Calu3 (cell line): ENCODE measurements around the gene BCAN. TPM values are rescaled to one million over a fixed set of nuclear protein-coding genes. Genes with fewer than 3 reads are reported as not detected.

Source experiments
- BruUV-seq: library from RNA; stranded (reverse); fragments of 400-500 nt; replicated peaks from 2 replicates; lab custom pipeline; 2021; lab: Mats Ljungman, UMichigan
- CTCF ChIA-PET: fragments of 300-600 bp; sonication (Branson Sonifier 250); formaldehyde crosslinking; loops from one replicate; lab custom pipeline; 2022; ENCODE audit warnings: antibody characterized with exemption; lab: Charles Lee
- DNase-seq: peaks from one replicate; pipeline ENCODE4 v3.0.0; 2022
- H3K27ac Mint-ChIP-seq: one replicate; pipeline ENCODE4 v1.8.0; 2022; ENCODE audit warnings: mixed read lengths; ENCODE audit not compliant: unreplicated experiment
- H3K27me3 Mint-ChIP-seq: one replicate; pipeline ENCODE4 v1.8.0; 2022; ENCODE audit warnings: mixed read lengths; ENCODE audit not compliant: unreplicated experiment
- H3K36me3 Mint-ChIP-seq: one replicate; pipeline ENCODE4 v1.8.0; 2022; ENCODE audit warnings: mild to moderate bottlenecking, moderate library complexity, mixed read lengths; ENCODE audit not compliant: insufficient read depth, unreplicated experiment
- H3K4me1 Mint-ChIP-seq: one replicate; pipeline ENCODE4 v1.8.0; 2022; ENCODE audit warnings: mild to moderate bottlenecking, low read depth, mixed read lengths; ENCODE audit not compliant: unreplicated experiment
- H3K4me3 Mint-ChIP-seq: one replicate; pipeline ENCODE4 v1.8.0; 2022; ENCODE audit warnings: mild to moderate bottlenecking, low read depth, moderate library complexity, mixed read lengths; ENCODE audit not compliant: unreplicated experiment
- H3K9me3 Mint-ChIP-seq: one replicate; pipeline ENCODE4 v1.8.0; 2022; ENCODE audit warnings: low read depth, mixed read lengths; ENCODE audit not compliant: unreplicated experiment
- CTCF ChIP-seq: fragments of 200-600 bp; IDR thresholded peaks from one replicate; pipeline ENCODE4 v1.8.0; 2022; ENCODE audit warnings: antibody characterized with exemption; ENCODE audit not compliant: unreplicated experiment
- intact Hi-C: fragments of 100-400 bp; cut with micrococcal nuclease; formaldehyde crosslinking; loops from one replicate; pipeline ENCODE4 v1.10.0; 2022; ENCODE audit not compliant: unreplicated experiment
- total RNA-seq: library from RNA; stranded (reverse); gene quantifications from 2 replicates; pipeline ENCODE4 v1.2.3, GENCODE V29; 2022

The BCAN gene
- total RNA-seq, 1 experiment from 2014 or later = not detected

- H3K9me3 Mint-ChIP-seq = peaks cover 10% of the 10 kb centered on the region
- CTCF ChIA-PET = no interaction called here
- H3K36me3 Mint-ChIP-seq = peaks cover 11% of the 10 kb centered on the region
- no peak overlapping the region for H3K4me3 Mint-ChIP-seq
- TF ChIP-seq CTCF = no peak
- peaks cover 44% of the 10 kb centered on the region for H3K27me3 Mint-ChIP-seq
- no peak for DNase-seq
- peaks cover under 1% of the 10 kb centered on the region for H3K4me1 Mint-ChIP-seq
- TSS peak; percentile 21 for BruUV-seq
- H3K27ac Mint-ChIP-seq = no peak overlapping the region
- intact Hi-C loops = no loop called here
Measured at GRCh38 chr1:156671804-156672203, 29.9 kb downstream of the BCAN start.

DNA sequence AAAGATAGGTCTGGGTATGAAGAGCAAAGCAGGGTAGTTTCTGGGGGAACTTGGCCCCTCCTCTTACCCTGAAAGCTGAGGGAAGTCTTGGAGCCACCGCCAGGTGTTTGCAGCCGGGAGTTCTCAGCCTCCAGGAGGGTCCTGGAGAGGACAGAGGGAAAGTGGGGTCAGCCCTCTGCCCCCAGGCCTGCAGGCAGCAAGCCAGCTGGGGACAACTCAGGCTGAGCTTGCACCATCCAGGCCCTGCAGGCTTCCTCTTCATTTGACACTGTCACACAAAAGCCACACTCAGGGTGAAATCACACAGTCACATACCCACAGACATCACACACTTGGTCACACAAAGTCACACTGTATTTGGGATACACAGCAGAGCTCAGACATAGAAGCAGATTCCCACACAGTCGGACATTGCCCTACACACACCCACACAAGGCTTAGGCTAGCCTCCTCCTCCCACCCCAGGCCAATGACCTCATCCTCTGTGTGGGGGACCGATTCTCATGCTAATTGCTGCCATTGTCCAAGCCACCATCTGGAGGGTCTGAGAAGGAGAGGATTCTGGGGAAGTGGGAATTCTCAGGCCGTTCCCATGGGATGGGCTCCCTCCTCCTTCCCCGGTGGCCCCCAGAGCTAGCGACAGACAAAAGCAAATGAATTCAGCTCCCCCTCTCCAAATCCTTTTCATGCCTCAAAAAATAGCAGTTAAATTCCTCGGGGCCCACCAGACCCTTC lies 31.6 kb downstream of the BCAN start:
- Mint-ChIP-seq H3K4me1 (peaks cover 14% of the 10 kb centered on the region), H3K4me3 (no peak overlapping the region), H3K27ac (no peak overlapping the region), H3K27me3 (peaks cover 62% of the 10 kb centered on the region), H3K36me3 (peaks cover 20% of the 10 kb centered on the region), H3K9me3 (peaks cover 10% of the 10 kb centered on the region)
- no TSS peak for BruUV-seq
- TF ChIP-seq CTCF = no peak
- CTCF ChIA-PET = interaction anchor here (0.8 kb wide), 1 partner anchor 12 kb away, joined by 3 read pairs; no protein-coding TSS in a partner anchor
- DNase-seq = no peak
- intact Hi-C loops = no loop called here

DNA sequence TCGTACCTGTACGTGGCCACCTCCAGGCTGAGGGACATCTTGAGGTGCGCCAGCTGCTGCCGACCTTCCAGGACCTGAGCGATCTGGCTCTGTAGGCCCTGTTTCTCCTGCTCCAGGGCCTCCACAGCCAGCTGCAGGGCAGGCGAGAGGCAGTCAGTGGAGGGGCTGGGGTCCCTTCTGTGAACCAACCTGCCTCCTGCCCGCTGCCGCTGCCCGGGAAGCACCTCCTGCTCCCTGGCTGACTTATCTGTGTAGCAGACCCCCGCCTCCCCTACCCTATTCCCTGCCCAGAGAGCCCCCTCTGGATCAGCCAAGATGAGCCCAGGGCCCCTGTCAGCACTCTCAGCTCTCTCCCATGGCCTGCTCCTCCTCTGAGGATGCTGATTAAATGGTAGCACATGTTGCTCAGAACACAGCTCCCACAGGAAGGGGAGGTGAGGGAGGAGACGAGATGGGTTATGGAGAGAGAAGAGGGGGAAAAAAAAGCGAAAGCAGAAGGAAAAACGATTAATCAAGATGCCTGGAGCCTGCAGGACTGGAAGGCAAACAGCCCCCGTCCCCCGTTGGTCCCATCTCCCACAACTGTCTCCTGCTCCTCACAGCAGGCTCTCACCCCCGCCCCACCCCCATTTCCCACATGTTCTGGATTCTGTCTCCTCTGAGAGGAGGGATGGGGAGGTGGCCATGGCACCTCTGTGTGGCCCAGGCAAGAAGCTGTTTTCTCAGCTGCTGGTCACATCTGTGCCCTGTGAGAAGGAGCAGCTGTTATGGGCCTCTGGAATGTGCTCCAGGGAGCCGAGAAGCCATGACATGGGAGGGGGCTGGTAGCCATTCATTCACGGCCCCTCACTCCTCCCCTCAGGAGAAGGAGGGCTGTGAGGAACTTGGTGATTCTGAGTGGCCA lies 33.5 kb downstream of the BCAN start:
- no TSS peak for BruUV-seq
- Mint-ChIP-seq H3K36me3 (peaks cover 20% of the 10 kb centered on the region), H3K27me3 (peaks cover 78% of the 10 kb centered on the region), H3K9me3 (peaks cover 10% of the 10 kb centered on the region), H3K4me1 (peaks cover 14% of the 10 kb centered on the region), H3K27ac (peak overlapping the region; percentile 32), H3K4me3 (no peak overlapping the region)
- CTCF ChIA-PET = interaction anchor here (0.7 to 3.0 kb wide), 6 partner anchors 10 to 56 kb away, joined by 3 to 45 read pairs (median 8); partner anchors contain the start of gene HAPLN2
- DNase-seq = no peak
- intact Hi-C loops = no loop called here
- no peak for TF ChIP-seq CTCF

DNA sequence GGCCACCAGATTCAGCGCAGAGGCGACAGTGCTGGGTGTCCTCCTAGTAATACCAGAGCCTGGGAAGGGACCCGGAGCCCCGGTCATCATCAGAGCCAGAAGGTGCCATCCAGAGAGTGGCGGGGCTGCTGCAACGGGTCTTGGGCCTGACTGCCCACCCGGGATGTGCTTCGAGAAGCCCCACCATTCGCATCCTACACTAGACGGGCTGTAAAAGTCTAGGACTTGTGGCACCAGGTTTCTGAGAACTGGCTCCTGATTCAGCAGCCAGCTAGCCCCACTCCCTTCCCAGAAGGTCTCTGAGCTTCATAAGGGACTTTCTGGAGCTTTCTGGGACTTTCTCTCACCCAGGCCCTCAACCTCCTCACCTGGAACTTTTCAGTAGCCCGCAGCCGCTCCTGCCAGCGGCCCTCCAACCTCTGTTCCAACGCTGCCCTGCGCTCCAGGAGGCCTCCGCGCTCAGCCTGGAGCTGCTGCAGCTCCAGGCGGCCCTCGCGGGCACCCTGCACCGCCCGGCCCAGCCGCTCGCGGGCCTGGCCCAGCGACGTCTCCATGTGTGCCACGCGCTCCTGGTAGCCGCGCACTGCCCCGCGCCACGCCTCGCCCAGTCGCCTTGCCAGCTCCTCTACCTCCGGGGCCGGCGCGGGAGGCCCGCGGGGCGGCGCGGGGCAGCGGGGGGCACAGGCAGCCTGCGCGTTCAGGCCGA lies 34.4 kb downstream of the BCAN start:
- no peak for TF ChIP-seq CTCF
- H3K4me1 Mint-ChIP-seq = peaks cover 14% of the 10 kb centered on the region
- H3K27ac Mint-ChIP-seq = no peak overlapping the region
- no peak for DNase-seq
- no TSS peak for BruUV-seq
- CTCF ChIA-PET = interaction anchor here (0.6 to 3.0 kb wide), 9 partner anchors 11 to 1421 kb away, joined by 3 to 45 read pairs (median 5); partner anchors contain the start of gene ENTREP3
- peaks cover 9% of the 10 kb centered on the region for H3K9me3 Mint-ChIP-seq
- H3K27me3 Mint-ChIP-seq = peaks cover 78% of the 10 kb centered on the region
- intact Hi-C loops = no loop called here
- no peak overlapping the region for H3K4me3 Mint-ChIP-seq
- H3K36me3 Mint-ChIP-seq = peaks cover 17% of the 10 kb centered on the region
